ENCODE measurements around the gene ITPK1. TPM values are rescaled to one million over a fixed set of nuclear protein-coding genes. Genes with fewer than 3 reads are reported as not detected.

The ITPK1 gene
- total RNA-seq, 1 experiment from 2014 or later: 183 TPM

DNA sequence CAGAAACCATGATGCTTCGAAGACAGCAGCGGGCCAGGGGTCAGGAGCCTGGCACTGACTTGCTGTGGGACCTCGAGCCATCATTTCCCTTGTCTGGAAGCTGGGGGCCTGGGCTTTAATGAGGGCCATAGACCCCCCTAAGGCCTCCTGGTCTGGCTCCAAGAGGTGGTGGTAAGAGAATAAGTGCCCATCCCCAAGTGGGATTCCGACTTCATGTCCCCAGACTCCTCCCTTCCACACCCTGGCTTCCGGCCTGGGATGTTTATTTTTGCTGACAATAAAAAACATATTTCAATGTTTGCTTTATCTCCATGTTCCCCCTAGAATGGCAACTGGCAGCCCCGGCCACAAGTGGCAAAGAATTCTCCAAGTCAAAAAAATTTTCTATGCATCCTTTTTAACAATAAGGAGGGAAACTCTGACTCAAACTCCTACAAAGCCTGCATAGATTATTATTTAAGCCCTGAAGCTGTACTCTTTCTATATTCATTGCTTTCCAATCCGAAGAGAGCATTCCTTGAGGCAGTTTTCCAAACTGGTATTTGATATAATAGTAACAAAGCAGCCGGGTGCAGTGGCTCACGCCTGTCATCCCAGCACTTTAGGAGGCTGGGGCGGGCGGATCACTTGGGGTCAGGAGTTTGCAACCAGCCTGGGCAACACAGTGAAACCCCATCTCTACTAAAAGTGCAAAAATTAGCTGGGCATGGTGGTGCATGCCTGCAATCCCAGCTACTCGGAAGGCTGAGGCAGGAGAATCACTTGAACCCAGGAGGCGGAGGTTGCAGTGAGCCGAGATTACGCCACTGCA lies 84.0 kb downstream of the ITPK1 start:
- no peak for DNase-seq (ENCODE audit: extremely low read depth, low read depth)

DNA sequence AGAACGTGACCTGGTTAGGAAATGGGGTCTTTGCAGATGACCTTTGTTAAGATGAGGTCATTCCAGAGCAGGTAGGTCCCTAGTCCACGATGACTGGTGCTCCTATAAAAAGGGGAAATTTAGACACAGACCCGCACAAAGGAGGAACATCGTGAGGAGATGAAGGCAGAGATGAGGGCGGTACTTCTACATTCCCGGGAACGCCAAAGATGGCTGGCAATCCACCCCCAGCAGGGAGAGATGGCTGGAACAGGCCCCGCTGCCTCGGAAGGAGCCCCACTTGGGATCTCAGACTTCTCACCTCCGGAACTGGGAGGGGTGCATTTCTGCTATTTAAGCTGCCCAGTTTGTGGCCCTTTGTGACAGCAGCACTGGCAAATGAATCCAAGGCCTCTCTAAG lies 85.0 kb downstream of the ITPK1 start:
- DNase-seq (ENCODE audit: extremely low read depth, low read depth): no peak

DNA sequence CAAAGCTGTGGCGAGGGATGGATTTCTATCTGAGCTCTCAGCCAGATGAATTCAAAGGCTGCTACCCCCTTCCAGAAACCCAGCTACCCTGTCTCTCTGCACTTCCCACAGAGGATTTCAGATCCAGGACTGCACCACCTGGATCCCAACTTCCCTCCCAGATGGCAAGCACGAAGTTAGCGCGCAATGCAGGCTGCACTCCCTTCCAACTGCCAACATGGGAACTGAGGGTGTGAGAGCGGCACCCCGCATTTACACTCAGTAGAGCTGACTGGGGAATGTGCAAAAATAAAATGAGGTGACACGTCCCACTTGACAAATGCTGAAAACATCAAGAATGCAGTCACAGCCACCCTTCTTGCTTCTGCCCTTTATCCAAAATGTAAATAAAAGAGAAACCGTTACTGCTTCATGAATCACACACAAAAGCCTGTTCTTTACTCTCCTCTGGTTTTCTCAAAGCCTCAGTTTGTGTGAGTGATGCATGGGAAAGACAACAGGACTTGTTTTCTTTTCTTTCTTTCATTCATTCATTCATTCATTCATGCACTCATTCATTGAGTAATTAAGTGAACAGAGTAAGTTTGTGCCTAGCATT lies 85.7 kb downstream of the ITPK1 start:
- DNase-seq (ENCODE audit: extremely low read depth, low read depth): no peak

DNA sequence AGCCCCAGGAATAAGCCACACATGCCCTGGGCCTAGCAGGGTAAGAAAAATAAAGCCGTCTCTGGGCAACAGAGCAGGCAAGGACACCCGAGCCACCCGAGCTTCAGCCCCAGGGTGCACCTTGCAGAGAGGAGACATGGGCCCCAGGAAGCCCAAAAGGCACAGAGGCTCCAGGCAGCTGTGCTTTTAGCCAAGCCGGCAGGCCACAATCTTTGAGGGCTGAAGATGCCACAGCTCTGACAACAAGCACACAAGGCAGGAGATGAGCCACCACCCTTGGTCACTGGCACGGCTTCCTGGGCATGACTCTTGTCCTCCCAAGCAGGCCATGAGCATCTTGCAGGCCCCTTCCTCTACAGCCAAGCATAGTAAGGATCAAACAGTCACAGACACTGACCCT lies 86.3 kb downstream of the ITPK1 start:
- DNase-seq (ENCODE audit: extremely low read depth, low read depth): no peak

DNA sequence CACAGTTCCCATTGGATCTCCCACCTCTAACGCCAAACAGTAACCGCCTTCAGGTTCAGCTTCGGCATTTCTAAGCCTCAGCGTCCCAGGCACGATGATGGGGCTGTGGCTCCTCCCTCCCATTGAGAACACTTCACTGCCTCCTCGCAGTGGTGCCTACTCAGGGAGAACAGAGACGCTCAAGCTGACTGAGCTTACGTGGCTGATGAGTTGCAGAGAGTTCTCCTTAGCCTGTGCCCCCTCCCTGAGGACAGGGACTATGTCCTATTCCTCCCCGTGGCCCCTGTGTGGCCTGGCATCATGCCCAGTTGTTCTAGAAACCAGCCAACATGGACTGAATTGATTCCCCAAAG lies 87.0 kb downstream of the ITPK1 start:
- DNase-seq (ENCODE audit: extremely low read depth, low read depth): no peak

GRCh38 chr14:93027810-93028723 lies 87.7 kb downstream of the ITPK1 start:
- no peak for DNase-seq (ENCODE audit: extremely low read depth, low read depth)

GRCh38 chr14:93026339-93026738 lies 89.4 kb downstream of the ITPK1 start:
- DNase-seq (ENCODE audit: extremely low read depth, low read depth): no peak

DNA sequence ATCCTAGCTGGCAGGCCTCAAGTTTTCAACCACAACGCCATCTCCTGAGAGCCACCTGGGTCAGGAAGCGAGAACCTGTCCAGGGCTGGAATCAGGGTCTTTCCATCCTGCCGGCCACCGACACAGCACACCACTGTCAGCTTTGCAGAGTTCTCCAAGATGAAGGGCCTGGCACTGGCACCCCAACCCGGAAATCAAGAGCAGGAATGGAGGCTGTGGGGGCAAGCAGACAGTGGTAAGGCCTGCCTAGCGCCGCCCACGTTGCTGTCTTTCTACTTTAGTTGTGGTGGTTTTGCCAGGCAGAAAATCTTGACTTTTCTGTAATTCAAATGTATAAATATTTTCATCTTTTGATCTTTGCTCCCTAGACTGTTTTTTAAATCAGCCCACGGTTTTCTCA lies 90.7 kb downstream of the ITPK1 start:
- no peak for DNase-seq (ENCODE audit: extremely low read depth, low read depth)

GRCh38 chr14:93024493-93024892 lies 91.2 kb downstream of the ITPK1 start:
- DNase-seq (ENCODE audit: extremely low read depth, low read depth): no peak

- no peak for DNase-seq (ENCODE audit: extremely low read depth, low read depth)
Observed at GRCh38 chr14:93023802-93024434, 91.8 kb downstream of the ITPK1 start.

DNA sequence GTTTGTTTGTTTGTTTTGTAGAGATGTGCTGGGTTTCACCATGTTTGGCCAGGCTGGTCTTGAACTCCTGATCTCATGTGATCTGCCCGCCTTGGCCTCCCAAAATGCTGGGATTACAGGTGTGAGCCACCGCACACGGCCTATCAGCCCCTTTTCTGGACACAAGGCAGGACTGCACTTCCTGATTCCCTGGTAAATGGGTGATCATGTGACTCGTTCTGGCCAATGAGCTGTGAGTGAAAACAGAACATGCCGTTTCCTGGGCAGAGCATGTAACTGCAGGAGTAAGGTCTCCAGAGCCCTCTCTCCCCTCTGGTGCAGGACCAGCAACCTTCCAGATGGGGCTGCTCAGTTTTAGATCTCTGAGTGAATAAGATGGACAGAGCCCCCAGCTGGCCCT lies 92.7 kb downstream of the ITPK1 start:
- no peak for DNase-seq (ENCODE audit: extremely low read depth, low read depth)

- no peak for DNase-seq (ENCODE audit: extremely low read depth, low read depth)
Observed at GRCh38 chr14:93019970-93020369, 95.8 kb downstream of the ITPK1 start.

GRCh38 chr14:93019367-93019843 lies 96.3 kb downstream of the ITPK1 start:
- DNase-seq (ENCODE audit: extremely low read depth, low read depth): no peak

- no peak for DNase-seq (ENCODE audit: extremely low read depth, low read depth)
Observed at GRCh38 chr14:93018366-93018765, 97.4 kb downstream of the ITPK1 start.

DNA sequence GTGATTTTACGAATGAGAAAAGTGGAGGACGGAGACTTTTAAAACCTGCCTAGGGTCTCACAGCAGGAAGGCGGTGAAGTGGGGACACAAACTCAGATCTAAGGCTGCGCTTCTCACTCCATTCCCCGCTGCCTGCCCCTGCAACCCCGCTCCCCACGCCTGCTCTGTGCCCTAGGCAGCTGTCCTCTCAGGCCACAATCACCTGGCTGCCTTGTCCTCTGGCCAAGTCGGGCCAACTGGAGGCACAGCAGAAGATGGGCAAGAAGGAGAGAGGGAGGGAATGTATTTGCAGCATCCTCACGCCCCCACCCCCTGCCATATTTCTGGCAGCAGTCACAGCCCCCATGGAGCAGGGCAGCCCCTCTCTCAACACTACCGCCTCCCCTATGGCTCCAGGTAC lies 97.8 kb downstream of the ITPK1 start:
- DNase-seq (ENCODE audit: extremely low read depth, low read depth): no peak

GRCh38 chr14:93017301-93017797 lies 98.4 kb downstream of the ITPK1 start:
- no peak for DNase-seq (ENCODE audit: extremely low read depth, low read depth)

GRCh38 chr14:93016275-93016845 lies 99.4 kb downstream of the ITPK1 start:
- no peak for DNase-seq (ENCODE audit: extremely low read depth, low read depth)

DNA sequence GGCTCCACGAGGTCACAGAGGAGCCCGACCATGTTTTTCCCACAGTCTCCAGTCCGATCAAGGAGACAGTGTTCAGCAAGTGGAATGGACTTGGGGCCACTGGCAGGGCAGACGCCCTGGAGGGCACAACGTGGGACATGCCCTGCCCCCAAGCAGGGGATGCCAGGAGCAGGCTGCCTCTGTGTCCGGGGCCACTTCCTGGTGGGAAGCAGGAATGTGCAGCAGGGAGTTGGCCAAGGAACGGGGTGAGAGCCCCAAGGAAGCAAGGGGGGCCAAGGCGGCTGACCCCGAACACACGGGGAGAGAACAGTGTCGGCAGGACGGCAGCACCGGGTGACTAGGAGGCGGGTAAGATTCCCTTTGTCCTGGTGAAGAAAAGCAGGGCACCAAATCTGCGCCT lies 100.2 kb downstream of the ITPK1 start:
- no peak for DNase-seq (ENCODE audit: extremely low read depth, low read depth)

- no peak for DNase-seq (ENCODE audit: extremely low read depth, low read depth)
Observed at GRCh38 chr14:93015064-93015463, 100.7 kb downstream of the ITPK1 start.
